Activated T-helper 1 cell treated with Interleukin-2 at 50 U/mL for 16 hours (primary cell): Measurements from ENCODE around the gene ASCL2.

Experiments used
- DNase-seq: peaks from one replicate; pipeline ENCODE4 v3.0.0-alpha.2; 2020; ENCODE audit warnings: low read depth

The ASCL2 gene

DNA sequence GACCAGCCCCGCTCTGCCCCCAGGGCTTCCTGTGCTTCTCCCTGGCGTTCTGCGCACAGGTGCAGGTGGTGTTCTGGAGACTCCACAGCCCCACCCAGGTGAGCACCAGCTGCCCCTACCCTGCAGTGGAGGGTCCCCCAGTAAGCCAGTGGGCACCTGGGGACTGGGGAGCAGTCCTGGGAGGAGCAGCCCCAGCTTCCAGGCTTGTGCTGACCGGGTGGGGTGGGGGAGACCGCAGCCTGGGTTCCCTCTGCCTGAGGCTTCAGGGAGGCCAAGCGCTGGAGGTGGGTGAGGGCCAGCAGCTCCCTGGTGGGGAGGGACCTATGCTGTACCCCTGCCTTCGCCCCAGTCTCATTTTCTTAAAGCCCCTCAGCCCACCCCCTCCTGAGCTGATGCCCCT, 38.3 kb upstream of the ASCL2 start:
- no peak for DNase-seq

GRCh38 chr11:2307501-2308331, 37.3 kb upstream of the ASCL2 start:
- no peak for DNase-seq

- DNase-seq, result no peak
Observed at GRCh38 chr11:2306877-2307500, 36.6 kb upstream of the ASCL2 start.

DNA sequence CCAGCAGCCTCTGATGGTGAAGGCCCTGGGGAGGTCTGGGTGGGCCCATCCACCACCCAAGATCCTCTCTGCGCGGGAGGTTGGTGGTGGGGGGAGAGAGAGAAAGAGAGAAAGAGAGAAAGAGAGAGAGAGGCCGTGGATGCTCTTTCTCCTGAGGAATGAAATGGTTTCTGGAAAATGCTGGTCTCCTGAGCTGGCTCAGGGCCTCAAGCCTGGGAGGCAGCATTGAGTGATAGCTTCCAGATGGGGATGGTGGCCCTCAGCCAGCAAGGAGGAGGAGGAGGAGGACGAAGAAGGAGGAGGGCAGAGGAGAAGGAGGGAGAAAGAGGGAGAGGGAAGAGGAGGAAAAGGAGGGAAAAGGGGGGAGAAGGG, 36.0 kb upstream of the ASCL2 start:
- no peak for DNase-seq

DNA sequence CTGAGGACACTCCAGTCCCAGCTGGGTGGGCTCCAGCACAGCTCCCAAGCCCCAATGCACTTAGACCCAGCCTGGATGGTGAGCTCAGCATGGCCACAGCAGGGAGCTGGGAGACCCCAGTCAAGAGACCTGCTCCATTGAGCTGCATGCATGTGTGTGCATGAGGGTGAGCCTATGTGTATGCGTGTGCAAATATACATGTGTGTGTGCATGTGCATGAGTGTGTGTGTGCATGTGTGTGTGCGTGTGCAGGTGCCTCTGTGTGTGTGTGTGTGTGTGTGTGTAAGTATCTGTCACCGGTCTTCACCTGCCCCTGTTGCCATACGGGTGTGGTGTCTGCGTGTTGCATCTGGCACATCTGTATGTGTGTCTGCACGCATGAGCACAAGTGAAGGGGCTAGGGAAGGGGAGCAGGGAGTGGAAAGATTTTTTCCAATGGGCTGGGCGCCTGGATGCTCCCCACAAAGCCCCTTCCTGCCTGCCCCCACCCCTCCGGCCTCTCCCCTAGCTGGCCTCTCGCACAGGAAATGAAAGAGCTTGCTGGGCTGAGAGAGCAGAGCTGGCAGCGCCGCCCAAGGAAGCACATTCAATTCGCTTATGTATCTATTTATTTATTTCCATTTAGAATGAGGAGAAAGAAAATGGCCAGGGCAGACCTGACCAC, 35.5 kb upstream of the ASCL2 start:
- no peak for DNase-seq

GRCh38 chr11:2305140-2305778, 34.9 kb upstream of the ASCL2 start:
- peak; percentile 71 for DNase-seq

DNA sequence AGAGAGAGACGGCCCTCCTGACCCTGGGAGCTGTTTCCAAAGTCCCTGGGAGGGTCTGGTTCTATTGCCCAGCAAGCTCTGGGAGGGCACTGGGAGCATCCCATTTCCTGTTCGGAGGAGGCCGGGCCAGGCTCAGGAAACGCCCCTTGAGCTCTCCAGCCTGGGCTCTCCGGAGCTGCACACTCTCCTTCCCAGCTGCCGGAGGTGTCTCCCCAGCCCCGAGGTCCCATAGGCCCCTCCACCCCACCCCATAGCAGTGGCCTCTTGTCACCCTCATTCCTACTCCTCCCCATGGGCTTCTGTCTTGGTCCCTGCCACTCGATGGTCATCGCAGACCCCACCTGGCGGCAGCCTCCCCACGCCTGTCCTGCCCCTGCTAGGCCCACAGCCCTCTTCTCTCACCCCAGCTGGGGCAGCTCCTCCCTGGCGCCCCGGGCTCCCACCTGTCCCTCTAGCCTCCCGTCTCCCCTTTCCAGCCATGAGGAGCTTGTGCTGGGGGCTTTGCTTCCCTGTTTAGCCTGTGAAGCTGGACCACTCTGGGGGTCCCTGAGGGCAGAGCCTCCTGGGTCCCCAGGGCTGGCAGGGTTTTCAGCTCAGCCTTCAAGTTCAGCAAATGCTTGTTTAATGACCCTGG, 34.2 kb upstream of the ASCL2 start:
- no peak for DNase-seq

- DNase-seq, result no peak
Observed at GRCh38 chr11:2303627-2304505, 33.5 kb upstream of the ASCL2 start.

DNA sequence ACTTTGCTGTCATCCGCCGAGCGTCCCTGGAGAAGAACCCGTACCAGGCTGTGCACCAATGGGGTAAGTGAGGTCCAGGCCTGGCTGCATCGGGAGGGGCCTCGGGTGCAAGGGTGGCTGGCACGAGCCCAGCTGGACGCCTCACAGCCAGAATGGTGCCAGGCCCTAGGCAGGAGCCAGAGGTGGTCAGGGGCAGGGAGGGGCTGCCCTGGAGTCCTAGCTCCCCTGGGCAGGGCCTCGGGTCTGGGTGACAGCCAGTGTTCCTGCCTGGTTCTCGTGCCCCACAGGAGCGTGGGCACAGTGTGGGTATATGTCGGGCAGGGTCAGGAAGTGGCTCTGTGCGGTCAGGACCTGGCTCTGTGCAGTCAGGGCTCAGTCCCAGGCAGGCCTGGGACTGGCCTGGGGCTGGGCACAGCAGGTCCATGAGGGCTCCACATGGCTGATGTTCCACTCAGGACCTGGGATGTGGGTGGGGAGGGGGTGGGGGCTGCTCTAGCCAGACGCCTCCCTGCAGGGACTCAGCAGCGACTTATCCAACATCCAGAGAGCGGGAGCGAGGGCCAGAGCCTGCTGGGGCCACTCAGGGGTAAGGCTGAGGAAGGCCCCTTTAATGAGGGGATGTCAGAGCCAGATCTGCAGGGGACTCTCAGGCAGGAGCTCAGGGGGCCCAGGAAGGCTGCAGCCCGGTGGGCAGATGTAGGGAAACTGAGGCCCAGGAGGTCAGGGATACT, 32.7 kb upstream of the ASCL2 start:
- DNase-seq, result no peak

DNA sequence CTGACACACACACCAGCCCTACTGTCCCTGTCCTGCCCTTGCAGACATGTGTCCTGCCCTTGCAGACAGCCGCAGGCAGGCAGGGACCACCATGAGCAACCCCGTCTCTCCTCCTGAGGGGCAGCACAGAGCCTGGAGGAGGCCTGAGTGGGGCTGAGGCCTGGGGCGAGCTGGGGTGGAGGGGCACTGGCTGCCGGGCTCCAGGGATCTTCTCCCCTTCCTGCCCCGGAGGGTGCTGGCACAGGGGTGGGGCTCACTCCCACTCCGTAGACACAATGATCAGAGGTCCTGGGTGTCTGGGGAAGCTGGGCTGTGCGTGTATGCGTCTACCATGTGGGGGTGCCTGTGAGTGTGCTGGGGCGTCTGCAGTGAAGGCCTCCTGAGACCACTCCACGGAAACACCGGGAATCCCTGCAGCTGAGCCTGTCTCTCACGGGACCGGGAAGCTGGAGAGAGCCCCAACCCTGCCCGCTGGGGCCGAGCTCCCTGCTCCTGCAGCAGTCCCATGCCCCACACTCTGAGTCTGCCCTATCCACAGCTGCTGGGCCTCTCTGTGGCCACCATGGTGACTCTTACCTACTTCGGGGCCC, 32.0 kb upstream of the ASCL2 start:
- DNase-seq, result no peak

DNA sequence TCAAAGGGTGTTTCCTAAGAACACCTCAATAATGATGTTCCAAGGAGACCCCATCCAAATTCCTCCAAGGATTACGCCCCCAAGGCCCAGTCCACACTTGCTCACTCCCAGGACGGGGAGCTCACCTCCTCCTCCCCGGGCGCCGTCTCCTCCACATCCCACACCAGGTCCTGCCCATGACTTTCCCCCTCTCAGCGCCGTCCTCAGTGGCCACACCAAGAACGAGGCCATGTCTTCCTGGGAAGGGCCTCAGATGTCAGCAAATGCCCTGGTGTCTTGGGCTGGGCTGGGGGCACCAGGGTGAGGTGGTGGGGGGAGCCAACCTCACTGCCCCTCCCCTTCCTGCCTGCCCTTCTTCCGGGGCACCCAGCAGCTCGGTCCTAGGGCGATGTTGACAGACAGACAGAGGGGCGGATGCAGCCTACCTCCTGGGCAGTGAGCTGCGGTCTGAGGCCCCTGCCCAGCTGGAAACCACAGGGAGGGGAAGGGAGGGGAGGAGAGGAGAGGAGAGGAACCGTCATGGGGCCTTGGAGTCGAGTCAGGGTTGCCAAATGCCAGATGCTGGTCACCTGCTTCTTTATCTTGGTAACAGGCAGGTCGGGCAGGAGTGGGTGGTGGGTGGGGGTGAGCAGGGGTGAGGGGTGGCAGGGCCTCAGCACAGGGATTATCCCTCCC, 31.4 kb upstream of the ASCL2 start, which contains the start of the genes C11orf21 and TSPAN32:
TSS of gene C11orf21 (minus strand) at position 288 of the 675 bp plus-strand sequence. CDS start at position 178, 110 bp downstream.
TSS of gene TSPAN32 (plus strand) at position 383 of the 675 bp plus-strand sequence. CDS start at position 520, 137 bp downstream.
- peak; percentile 45 for DNase-seq

- DNase-seq, result no peak
Observed at GRCh38 chr11:2300936-2301630, 30.7 kb upstream of the ASCL2 start.

DNA sequence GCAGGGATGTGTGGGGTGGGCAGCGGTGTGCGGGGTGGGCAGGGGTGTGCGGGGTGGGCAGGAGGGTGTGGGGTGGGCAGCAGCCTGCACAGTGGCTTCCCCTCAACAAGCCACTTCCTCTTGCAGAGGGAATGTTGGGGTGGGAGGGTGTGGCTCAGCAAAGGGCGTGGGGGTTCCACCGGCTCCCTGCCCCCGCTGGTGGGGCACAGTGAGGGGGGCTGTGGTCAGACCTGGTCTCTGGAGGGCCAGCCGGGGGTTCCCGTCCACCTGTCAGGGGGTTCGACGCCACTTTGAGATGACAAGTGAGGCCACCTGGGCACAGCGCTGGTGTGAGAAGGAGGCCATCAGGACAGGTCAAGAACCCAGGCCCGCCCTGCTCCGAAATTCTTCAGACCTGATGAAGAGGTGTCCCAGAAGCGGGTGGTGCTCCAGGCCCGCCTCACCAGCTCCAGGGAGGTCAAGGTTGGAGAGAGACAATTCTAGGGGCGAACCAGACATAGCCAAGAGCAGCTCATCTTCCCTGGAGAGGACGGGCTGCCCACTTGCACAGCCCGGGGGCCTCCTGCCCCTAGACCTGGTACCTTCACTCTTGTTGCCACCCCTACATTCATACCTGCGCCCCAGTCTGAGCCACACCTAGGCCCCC, 30.0 kb upstream of the ASCL2 start:
- no peak for DNase-seq

DNA sequence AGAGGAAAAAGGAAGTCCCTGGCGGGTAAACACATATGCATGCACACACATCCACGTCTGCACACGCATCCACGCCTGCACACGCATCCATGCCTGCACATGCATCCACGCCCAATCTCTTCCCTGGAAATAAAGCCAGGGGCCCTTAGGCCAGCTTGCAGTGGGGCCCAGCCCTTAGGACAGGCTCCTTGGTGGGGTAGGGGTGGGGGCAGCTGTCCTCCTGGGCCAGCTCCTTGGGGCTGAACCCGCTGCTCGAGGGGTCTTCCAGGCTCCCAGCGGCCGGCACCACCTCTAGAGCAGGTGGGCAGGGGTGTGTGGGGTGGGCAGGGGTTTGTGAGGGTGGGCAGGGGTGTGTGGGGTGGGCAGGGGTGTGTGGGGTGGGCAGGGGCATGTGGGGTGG, 29.4 kb upstream of the ASCL2 start:
- DNase-seq, result no peak

DNA sequence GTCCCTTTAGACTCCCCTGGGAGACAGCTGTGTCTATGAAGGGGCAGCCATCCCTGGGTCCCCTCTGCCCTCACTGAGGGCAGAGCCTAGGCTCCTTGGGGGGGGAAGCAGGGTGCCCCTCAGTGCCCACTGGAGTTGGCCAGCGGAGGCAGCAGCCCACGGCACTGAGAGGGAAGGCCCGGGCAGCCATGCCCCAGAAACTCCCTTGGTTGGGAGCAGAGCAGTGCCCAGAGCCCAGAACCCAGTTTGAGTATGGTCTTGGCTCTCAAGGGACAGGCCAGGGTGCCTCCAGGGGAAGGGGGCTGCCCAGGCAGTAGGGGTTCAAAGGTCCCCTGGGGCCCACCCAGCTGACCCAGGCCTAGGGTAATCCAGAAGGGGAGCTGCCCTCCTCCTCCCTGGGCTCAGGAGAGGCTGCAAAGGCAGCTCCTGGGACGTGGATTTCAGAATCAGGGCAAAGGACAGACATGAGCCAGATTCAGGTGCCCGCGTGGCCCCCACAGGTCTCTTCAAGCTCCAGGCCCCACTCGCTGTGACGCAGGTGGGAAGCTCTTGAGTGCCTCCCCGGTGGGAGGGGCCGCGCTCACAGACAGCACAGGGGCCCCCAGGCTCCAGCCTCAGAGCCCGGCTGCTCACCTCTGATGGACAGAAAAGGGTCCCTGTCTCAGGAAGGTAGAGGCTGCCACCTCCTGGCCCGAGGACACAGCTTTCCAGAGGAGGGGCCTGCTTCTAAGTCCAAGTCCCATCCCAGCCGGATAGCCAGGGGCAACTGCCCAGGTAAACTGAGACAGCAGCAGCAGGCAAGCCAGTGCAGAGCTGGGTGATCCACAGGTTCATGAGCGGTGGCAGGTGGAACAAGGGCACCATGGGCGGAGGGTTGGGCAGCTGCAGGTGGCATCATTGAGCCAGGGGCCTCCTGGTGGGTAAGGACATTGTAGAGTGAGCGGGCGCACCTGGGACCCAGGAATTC, 28.7 kb upstream of the ASCL2 start:
- DNase-seq, result no peak

DNA sequence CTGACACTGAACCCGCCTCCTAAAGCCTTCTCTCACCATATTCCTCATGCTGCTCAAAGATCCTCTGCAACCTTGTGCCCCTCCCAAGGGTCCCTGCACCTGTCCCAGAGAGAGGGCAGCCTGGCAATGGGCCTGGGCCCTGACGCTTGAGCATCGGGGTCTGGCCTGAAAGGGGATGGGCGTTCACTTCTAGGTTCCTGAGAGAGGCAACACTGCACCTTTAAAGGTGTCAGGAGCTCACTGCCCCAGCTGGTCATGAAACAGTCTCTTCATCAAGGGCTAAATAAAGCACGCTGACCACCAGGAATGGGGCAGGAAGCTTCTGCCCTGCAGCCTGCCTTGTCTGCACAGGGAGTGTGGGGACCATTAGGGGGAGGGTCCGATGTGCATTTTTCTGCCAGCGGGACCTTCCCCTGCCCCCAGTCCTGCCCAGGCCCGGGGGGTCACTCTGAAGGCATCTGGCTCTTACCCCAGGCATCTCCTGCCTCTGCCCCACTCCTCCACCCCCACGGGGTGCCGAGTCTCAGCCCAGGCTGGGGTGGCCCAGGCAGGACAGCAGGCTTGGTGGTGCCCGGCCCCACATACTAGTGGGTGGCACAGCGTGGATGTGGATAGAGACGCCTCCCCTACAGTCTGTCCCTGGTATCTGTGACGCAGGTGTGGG, 27.9 kb upstream of the ASCL2 start:
- DNase-seq, result no peak
